Astrocyte (in vitro differentiated cells and primary cell): Measurements from ENCODE around the gene VWCE. TPM values are rescaled to one million over a fixed set of nuclear protein-coding genes. Genes with fewer than 3 reads are reported as not detected.

Experiments used
- DNase-seq: peaks from one replicate; pipeline ENCODE4 v3.0.0-alpha.2; 2010; ENCODE audit warnings: low read depth
- FAIRE-seq: peaks from 2 replicates; lab custom pipeline; 2011; peaks lifted over from hg19 to GRCh38; lab: Jason Lieb, UNC
- H2AFZ ChIP-seq: 2 replicates; pipeline ENCODE4 v1.6.0; 2012; ENCODE audit warnings: low read depth, low read length, inconsistent platforms
- H3K27ac ChIP-seq: 2 replicates; pipeline ENCODE4 v1.5.1; 2011; ENCODE audit warnings: low read depth, low read length, inconsistent platforms
- H3K27me3 ChIP-seq: 2 replicates; pipeline ENCODE4 v1.6.0; 2011; ENCODE audit warnings: low read length, inconsistent platforms; ENCODE audit not compliant: insufficient read depth
- H3K36me3 ChIP-seq: 2 replicates; pipeline ENCODE4 v1.5.1; 2011; ENCODE audit warnings: low read length, inconsistent platforms; ENCODE audit not compliant: insufficient read depth
- H3K4me1 ChIP-seq: 2 replicates; pipeline ENCODE4 v1.5.1; 2011; ENCODE audit warnings: low read length, inconsistent platforms; ENCODE audit not compliant: insufficient read depth
- H3K4me2 ChIP-seq: 2 replicates; pipeline ENCODE4 v1.6.0; 2012; ENCODE audit warnings: low read length, inconsistent platforms
- H3K4me3 ChIP-seq: 2 replicates; pipeline ENCODE4 v1.5.1; 2011; ENCODE audit warnings: low read depth, mild to moderate bottlenecking, low read length, inconsistent platforms; ENCODE audit not compliant: insufficient read depth
- H3K79me2 ChIP-seq: 2 replicates; pipeline ENCODE4 v1.6.0; 2012; ENCODE audit warnings: mild to moderate bottlenecking, low read length, inconsistent platforms; ENCODE audit not compliant: insufficient read depth
- H3K9ac ChIP-seq: 2 replicates; pipeline ENCODE4 v1.6.0; 2012; ENCODE audit warnings: mild to moderate bottlenecking, low read length, inconsistent platforms
- H3K9me3 ChIP-seq: 2 replicates; pipeline ENCODE4 v1.5.1; 2012; ENCODE audit warnings: low read depth, mild to moderate bottlenecking, low read length, inconsistent platforms; ENCODE audit not compliant: insufficient read depth
- H4K20me1 ChIP-seq: 2 replicates; pipeline ENCODE4 v1.6.0; 2012; ENCODE audit warnings: low read length, inconsistent platforms; ENCODE audit not compliant: insufficient read depth
- H3K27ac Mint-ChIP-seq: one replicate; pipeline ENCODE4 v1.8.0; 2021; ENCODE audit warnings: mild to moderate bottlenecking, mixed read lengths; ENCODE audit not compliant: unreplicated experiment
- H3K27me3 Mint-ChIP-seq: one replicate; pipeline ENCODE4 v1.8.0; 2021; ENCODE audit warnings: low read depth, mixed read lengths; ENCODE audit not compliant: unreplicated experiment
- H3K36me3 Mint-ChIP-seq: one replicate; pipeline ENCODE4 v1.8.0; 2021; ENCODE audit warnings: low read depth, mixed read lengths; ENCODE audit not compliant: unreplicated experiment
- H3K4me1 Mint-ChIP-seq: one replicate; pipeline ENCODE4 v1.8.0; 2021; ENCODE audit warnings: low read depth, mixed read lengths; ENCODE audit not compliant: unreplicated experiment
- H3K4me3 Mint-ChIP-seq: one replicate; pipeline ENCODE4 v1.8.0; 2021; ENCODE audit warnings: mild to moderate bottlenecking, moderate library complexity, mixed read lengths; ENCODE audit not compliant: unreplicated experiment
- H3K9me3 Mint-ChIP-seq: one replicate; pipeline ENCODE4 v1.8.0; 2021; ENCODE audit warnings: mild to moderate bottlenecking, mixed read lengths; ENCODE audit not compliant: unreplicated experiment
- EZH2 ChIP-seq: IDR thresholded peaks from 2 replicates; pipeline ENCODE4 v1.6.1; 2012; ENCODE audit warnings: mild to moderate bottlenecking, low read length, inconsistent platforms; ENCODE audit not compliant: insufficient read depth
- total RNA-seq: library from RNA; stranded (reverse); gene quantifications from 2 replicates; pipeline ENCODE4 v1.2.1, GENCODE V29; 2021
- TF ChIP-seq, protein P1 (sequence below): IDR thresholded peaks from 2 replicates; pipeline ENCODE4 v1.5.1; 2011; ENCODE audit warnings: low read depth, mild to moderate bottlenecking, inconsistent platforms, low read length, moderate library complexity; ENCODE audit not compliant: insufficient read depth

VWCE gene
- total RNA-seq, 1 donor from 2014 or later = 17.7 TPM

DNA sequence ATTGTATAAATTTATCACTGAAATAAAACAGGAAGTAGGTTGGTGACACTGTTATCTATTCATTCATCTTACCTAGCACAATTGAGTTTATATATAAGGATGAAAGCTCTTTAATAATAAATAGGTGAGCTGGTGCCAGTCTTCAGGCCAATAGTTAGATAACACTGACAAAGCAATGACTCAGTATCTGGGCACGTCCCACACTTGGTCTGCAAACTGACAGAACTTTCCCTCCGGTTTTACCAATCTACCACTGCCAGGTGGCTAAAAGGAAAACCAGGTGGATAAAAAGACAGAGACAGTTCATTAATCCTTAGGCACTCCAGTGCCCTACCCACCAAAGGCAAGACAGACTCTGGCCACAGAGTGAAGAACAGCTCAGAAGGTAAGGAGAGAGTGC, 20.1 kb upstream of the VWCE start:
- Histone ChIP-seq H4K20me1 (peaks cover 70% of the 10 kb centered on the region), H2AFZ (no peak overlapping the region), H3K36me3 (peaks cover 73% of the 10 kb centered on the region), H3K79me2 (no peaks in the 10 kb centered on the region), H3K9me3 (no peaks in the 10 kb centered on the region), H3K4me2 (no peak overlapping the region), H3K4me1 (no peaks in the 10 kb centered on the region), H3K27me3 (no peaks in the 10 kb centered on the region), H3K4me3 (no peak overlapping the region), H3K27ac (no peak overlapping the region), H3K9ac (no peak overlapping the region)
- H3K9me3 Mint-ChIP-seq = no peaks in the 10 kb centered on the region
- no peak for TF ChIP-seq EZH2
- TF ChIP-seq, protein P1, sequence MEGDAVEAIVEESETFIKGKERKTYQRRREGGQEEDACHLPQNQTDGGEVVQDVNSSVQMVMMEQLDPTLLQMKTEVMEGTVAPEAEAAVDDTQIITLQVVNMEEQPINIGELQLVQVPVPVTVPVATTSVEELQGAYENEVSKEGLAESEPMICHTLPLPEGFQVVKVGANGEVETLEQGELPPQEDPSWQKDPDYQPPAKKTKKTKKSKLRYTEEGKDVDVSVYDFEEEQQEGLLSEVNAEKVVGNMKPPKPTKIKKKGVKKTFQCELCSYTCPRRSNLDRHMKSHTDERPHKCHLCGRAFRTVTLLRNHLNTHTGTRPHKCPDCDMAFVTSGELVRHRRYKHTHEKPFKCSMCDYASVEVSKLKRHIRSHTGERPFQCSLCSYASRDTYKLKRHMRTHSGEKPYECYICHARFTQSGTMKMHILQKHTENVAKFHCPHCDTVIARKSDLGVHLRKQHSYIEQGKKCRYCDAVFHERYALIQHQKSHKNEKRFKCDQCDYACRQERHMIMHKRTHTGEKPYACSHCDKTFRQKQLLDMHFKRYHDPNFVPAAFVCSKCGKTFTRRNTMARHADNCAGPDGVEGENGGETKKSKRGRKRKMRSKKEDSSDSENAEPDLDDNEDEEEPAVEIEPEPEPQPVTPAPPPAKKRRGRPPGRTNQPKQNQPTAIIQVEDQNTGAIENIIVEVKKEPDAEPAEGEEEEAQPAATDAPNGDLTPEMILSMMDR = no peak
- no peak overlapping the region for H3K27ac Mint-ChIP-seq
- no peak overlapping the region for H3K4me3 Mint-ChIP-seq
- DNase-seq (no peak), FAIRE-seq (no peak)
- H3K36me3 Mint-ChIP-seq = peaks cover 20% of the 10 kb centered on the region
- H3K27me3 Mint-ChIP-seq = no peaks in the 10 kb centered on the region
- no peaks in the 10 kb centered on the region for H3K4me1 Mint-ChIP-seq

DNA sequence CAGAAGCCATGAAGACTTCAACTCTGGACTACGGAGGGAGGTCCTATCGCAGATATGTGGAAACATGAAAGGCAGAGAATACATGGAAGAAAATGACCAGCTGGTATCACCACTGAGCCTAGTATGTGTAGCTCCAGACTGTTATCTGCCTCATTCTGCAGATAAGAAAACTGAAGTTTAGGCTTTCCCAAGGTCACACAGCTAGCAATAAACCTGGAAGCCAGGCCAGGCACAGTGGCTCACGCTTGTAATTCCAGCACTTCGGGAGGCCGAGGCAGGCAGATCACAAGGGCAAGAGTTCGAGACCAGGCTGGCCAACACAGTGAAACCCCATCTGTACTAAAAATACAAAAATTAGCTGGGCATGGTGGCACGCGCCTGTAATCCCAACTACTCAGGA, 15.6 kb upstream of the VWCE start:
- Histone ChIP-seq H3K9me3 (no peaks in the 10 kb centered on the region), H3K4me2 (no peak overlapping the region), H3K4me3 (no peak overlapping the region), H3K36me3 (peaks cover 86% of the 10 kb centered on the region), H3K27ac (no peak overlapping the region), H4K20me1 (peaks cover 91% of the 10 kb centered on the region), H3K4me1 (no peaks in the 10 kb centered on the region), H3K79me2 (peaks cover 6% of the 10 kb centered on the region), H2AFZ (no peak overlapping the region), H3K9ac (no peak overlapping the region), H3K27me3 (no peaks in the 10 kb centered on the region)
- DNase-seq (no peak), FAIRE-seq (no peak)
- H3K4me1 Mint-ChIP-seq = no peaks in the 10 kb centered on the region
- peaks cover 19% of the 10 kb centered on the region for H3K36me3 Mint-ChIP-seq
- no peak overlapping the region for H3K27ac Mint-ChIP-seq
- TF ChIP-seq, protein P1 = no peak
- TF ChIP-seq EZH2 = no peak
- H3K4me3 Mint-ChIP-seq = no peak overlapping the region
- no peaks in the 10 kb centered on the region for H3K9me3 Mint-ChIP-seq
- no peaks in the 10 kb centered on the region for H3K27me3 Mint-ChIP-seq

DNA sequence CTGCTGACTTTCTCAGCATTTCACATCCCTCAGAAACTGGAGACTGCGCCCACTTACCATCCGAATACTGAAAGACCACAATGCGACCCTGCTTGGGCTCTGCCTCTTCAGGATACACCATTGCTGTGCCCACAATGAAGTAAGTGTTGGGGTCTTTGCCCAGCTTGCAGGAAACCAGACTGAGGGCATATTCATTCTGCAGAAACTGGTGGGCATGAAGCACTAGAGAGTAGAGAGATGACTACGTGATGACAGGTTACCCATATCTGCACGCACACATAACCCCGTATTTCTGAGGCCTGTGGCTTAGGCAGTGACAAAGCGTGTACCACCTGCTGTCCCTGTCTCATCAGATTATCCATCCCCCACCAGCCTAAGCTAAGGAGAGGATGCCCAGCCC, 14.6 kb upstream of the VWCE start:
- FAIRE-seq (no peak), DNase-seq (no peak)
- H3K27me3 Mint-ChIP-seq = no peaks in the 10 kb centered on the region
- no peak overlapping the region for H3K27ac Mint-ChIP-seq
- Histone ChIP-seq H3K4me1 (no peaks in the 10 kb centered on the region), H3K79me2 (peaks cover 6% of the 10 kb centered on the region), H3K4me2 (no peak overlapping the region), H3K4me3 (no peak overlapping the region), H3K27ac (no peak overlapping the region), H3K9me3 (no peaks in the 10 kb centered on the region), H4K20me1 (peaks cover 95% of the 10 kb centered on the region), H3K9ac (no peak overlapping the region), H3K36me3 (peaks cover 88% of the 10 kb centered on the region), H3K27me3 (no peaks in the 10 kb centered on the region), H2AFZ (no peak overlapping the region)
- H3K9me3 Mint-ChIP-seq = no peaks in the 10 kb centered on the region
- no peak overlapping the region for H3K4me3 Mint-ChIP-seq
- no peak for TF ChIP-seq EZH2
- TF ChIP-seq, protein P1 = no peak
- peaks cover 23% of the 10 kb centered on the region for H3K36me3 Mint-ChIP-seq
- H3K4me1 Mint-ChIP-seq = no peaks in the 10 kb centered on the region
